K562 (cell line): ENCODE results near the gene RPL15. TPM values are rescaled to one million over a fixed set of nuclear protein-coding genes. Genes with fewer than 3 reads are reported as not detected.

Experiments used
- ARID1B ChIP-seq: fragments of 450-650 bp; IDR thresholded peaks from 2 replicates; pipeline ENCODE4 v1.6.1; 2016; ENCODE audit warnings: antibody characterized with exemption, mild to moderate bottlenecking, inconsistent platforms
- CHD1 ChIP-seq: fragments of 200-600 bp; sonication (generic); IDR thresholded peaks from one replicate; pipeline ENCODE4 v1.6.1; 2012; ENCODE audit warnings: mild to moderate bottlenecking, moderate library complexity, low read length, inconsistent platforms
- E2F3 ChIP-seq: fragments of 250-450 bp; sonication (Bioruptor Pico); IDR thresholded peaks from 2 replicates; pipeline ENCODE4 v1.4.0; 2020; ENCODE audit warnings: mild to moderate bottlenecking
- ELF1 ChIP-seq: fragments of 200-800 bp; sonication (Bioruptor generic); IDR thresholded peaks from 2 replicates; pipeline ENCODE4 v1.6.1; 2016; ENCODE audit warnings: missing genetic modification characterization, missing compliant biosample characterization
- HDAC1 ChIP-seq, 2 experiments: fragments of 450-650 bp; IDR thresholded peaks; 2 replicates each; pipeline ENCODE4 v1.6.1; 2016 to 2017; ENCODE audit warnings: inconsistent platforms in 1 of 2, mild to moderate bottlenecking in 1 of 2, moderate library complexity in 1 of 2
- NCOA1 ChIP-seq: fragments of 450-650 bp; IDR thresholded peaks from 2 replicates; pipeline ENCODE4 v1.6.1; 2016; ENCODE audit warnings: low read depth
- POLR2AphosphoS5 ChIP-seq: IDR thresholded peaks from 2 replicates; pipeline ENCODE4 v1.6.1; 2011; ENCODE audit warnings: mild to moderate bottlenecking, low read depth, low read length, moderate library complexity; ENCODE audit not compliant: control insufficient read depth, insufficient read depth
- POLR2G ChIP-seq: fragments of 200-400 bp; formaldehyde crosslinking; IDR thresholded peaks from 2 replicates; pipeline ENCODE4 v1.6.1; 2017; ENCODE audit warnings: low read depth, mild to moderate bottlenecking, antibody characterized with exemption, low read length, moderate library complexity
- RAD21 ChIP-seq, 2 experiments: fragments of 250-450 bp in 1 of 2; fragments of 450-650 bp in 1 of 2; sonication (Bioruptor Pico) in 1 of 2; formaldehyde crosslinking in 1 of 2; IDR thresholded peaks in 1 of 2; conservative IDR thresholded peaks in 1 of 2; 2 replicates each; pipeline versions ENCODE4 v1.4.0 to v1.8.0; 2020 to 2022; ENCODE audit warnings: mild to moderate bottlenecking in 2 of 2, moderate library complexity in 1 of 2
- SMAD2 ChIP-seq: fragments of 150-350 bp; IDR thresholded peaks from 2 replicates; pipeline ENCODE4 v1.6.1; 2014; ENCODE audit warnings: low read depth, mild to moderate bottlenecking, low read length
- SMARCE1 ChIP-seq: fragments of 450-650 bp; IDR thresholded peaks from 2 replicates; pipeline ENCODE4 v1.7.1; 2016; ENCODE audit warnings: mild to moderate bottlenecking
- ZNF431 ChIP-seq: sonication (generic); formaldehyde crosslinking; IDR thresholded peaks from 2 replicates; pipeline ENCODE4 v1.8.0; 2022; ENCODE audit warnings: mild to moderate bottlenecking, missing genetic modification reagents
- polyA plus RNA-seq, 8 experiments: library from polyadenylated mRNA; depleted of rRNA in 4 of 8; stranded (reverse) in 5 of 8; unstranded in 3 of 8; fragments of >200 nt; fragmentation: Nextera tagmentation in 2 of 8; fragmentation: Illumina TruSeq in 1 of 8; extraction: Ambion mirVana in 2 of 8; extraction: Trizol in 1 of 8; gene quantifications; 2 replicates each; pipeline versions ENCODE4 v1.2.1 to v1.2.3, GENCODE V29; 2011 to 2014; ENCODE audit warnings: inconsistent platforms in 1 of 8, missing spikeins in 1 of 8
- total RNA-seq, 7 experiments: library from RNA; depleted of rRNA in 6 of 7; stranded (reverse); fragments of >200 nt in 6 of 7; fragmentation: Illumina TruSeq in 2 of 7; extraction: Trizol in 2 of 7; gene quantifications; 2 replicates each; pipeline versions ENCODE4 v1.2.1 to v1.2.3, GENCODE V29; 2011 to 2021; ENCODE audit warnings: low replicate concordance in 1 of 7
- TF ChIP-seq, protein P1 (sequence below): sonication (generic); formaldehyde crosslinking; IDR thresholded peaks from 2 replicates; pipeline ENCODE4 v1.8.1; 2023; ENCODE audit warnings: mild to moderate bottlenecking, missing genetic modification reagents
- TF ChIP-seq, protein P2 (sequence below), 2 experiments: fragments of 450-650 bp in 1 of 2; sonication (generic) in 1 of 2; formaldehyde crosslinking in 1 of 2; IDR thresholded peaks; 2 replicates each; pipeline versions ENCODE4 v1.7.1 to v1.9.0; 2016 to 2022; ENCODE audit warnings: inconsistent platforms in 1 of 2, mild to moderate bottlenecking in 1 of 2, missing genetic modification reagents in 1 of 2

The RPL15 gene
- total and polyA plus RNA-seq, 9 of the 15 experiments (the other 6 are each of a cell fraction or from before 2014, with no cell fraction given): 2,393 to 8,850 (median 3,928) TPM

DNA sequence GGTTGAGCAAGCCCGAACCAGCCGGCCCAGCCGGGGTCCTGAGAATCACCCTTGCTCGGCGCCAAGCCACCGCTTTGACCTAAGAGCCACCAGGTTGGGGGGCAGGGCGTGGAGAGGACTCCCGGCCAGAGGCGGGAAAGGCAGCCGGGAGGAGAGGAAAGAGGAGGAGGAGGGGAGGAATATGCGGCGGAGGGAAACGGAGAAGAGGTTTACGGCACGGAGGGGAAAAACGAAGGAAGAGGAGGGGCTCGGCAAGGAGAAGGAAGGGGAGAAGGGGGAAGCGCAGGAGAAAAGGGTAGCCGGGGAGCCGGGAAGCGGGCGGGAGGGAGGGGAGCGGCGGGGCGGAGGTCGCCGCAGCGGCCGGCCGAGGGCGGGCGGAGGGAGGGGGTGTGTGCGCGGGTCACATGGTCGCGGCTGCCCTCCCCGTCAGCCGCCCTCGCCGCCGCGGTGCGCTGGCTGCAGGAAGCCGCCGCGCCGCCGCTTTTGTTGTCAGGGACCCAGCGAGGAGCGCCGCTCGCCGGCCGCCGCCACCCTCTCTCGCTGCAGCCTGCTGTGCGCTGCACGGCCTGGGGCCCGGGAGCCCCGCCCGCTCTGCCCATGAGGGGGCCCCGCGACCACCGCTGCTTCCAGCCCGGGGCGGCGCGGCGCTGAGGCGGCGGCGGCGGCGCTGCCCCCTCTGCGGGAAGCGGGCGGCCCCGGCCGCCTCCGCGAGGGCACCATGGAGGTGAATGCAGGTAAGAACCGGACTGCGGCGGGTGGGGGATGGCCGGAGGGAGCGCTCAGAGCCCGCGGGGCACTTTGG is 28.1 kb downstream of the RPL15 start, which contains the start of gene NR1D2 (continued):
- TF ChIP-seq HDAC1 (IDR thresholded peaks at IDR 0.05) (peak in 1 of 2 experiments; percentile 94; a peak in 2 of 4 replicates), ZNF431 (CRISPR knock-in tag) (no peak), SMARCE1 (peak; percentile 76), POLR2G (peak; percentile 77), SMAD2 (no peak), E2F3 (CRISPR knock-in tag) (peak; percentile 60; the same call in 1 of the 2 replicates), CHD1 (peak; percentile 68), RAD21 (CRISPR knock-in tag; conservative IDR thresholded peaks at IDR 0.05 in 1 of 2, IDR thresholded peaks at IDR 0.05 in 1 of 2) (peak in 1 of 2 experiments; percentile 56; a peak in 3 of 4 replicates), POLR2AphosphoS5 (peak; percentile 59; the same call in 1 of the 2 replicates), ARID1B (peak; percentile 53; the same call in 1 of the 2 replicates), NCOA1 (peak; percentile 50; the same call in 1 of the 2 replicates), ELF1 (tag) (peak; percentile 57; the same call in 1 of the 2 replicates)
- TF ChIP-seq, protein P1, sequence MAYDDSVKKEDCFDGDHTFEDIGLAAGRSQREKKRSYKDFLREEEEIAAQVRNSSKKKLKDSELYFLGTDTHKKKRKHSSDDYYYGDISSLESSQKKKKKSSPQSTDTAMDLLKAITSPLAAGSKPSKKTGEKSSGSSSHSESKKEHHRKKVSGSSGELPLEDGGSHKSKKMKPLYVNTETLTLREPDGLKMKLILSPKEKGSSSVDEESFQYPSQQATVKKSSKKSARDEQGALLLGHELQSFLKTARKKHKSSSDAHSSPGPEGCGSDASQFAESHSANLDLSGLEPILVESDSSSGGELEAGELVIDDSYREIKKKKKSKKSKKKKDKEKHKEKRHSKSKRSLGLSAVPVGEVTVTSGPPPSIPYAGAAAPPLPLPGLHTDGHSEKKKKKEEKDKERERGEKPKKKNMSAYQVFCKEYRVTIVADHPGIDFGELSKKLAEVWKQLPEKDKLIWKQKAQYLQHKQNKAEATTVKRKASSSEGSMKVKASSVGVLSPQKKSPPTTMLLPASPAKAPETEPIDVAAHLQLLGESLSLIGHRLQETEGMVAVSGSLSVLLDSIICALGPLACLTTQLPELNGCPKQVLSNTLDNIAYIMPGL (CRISPR knock-in tag): 0 out of 2 replicates have a peak, but pooled peaks have one; percentile 3
- TF ChIP-seq, protein P2, sequence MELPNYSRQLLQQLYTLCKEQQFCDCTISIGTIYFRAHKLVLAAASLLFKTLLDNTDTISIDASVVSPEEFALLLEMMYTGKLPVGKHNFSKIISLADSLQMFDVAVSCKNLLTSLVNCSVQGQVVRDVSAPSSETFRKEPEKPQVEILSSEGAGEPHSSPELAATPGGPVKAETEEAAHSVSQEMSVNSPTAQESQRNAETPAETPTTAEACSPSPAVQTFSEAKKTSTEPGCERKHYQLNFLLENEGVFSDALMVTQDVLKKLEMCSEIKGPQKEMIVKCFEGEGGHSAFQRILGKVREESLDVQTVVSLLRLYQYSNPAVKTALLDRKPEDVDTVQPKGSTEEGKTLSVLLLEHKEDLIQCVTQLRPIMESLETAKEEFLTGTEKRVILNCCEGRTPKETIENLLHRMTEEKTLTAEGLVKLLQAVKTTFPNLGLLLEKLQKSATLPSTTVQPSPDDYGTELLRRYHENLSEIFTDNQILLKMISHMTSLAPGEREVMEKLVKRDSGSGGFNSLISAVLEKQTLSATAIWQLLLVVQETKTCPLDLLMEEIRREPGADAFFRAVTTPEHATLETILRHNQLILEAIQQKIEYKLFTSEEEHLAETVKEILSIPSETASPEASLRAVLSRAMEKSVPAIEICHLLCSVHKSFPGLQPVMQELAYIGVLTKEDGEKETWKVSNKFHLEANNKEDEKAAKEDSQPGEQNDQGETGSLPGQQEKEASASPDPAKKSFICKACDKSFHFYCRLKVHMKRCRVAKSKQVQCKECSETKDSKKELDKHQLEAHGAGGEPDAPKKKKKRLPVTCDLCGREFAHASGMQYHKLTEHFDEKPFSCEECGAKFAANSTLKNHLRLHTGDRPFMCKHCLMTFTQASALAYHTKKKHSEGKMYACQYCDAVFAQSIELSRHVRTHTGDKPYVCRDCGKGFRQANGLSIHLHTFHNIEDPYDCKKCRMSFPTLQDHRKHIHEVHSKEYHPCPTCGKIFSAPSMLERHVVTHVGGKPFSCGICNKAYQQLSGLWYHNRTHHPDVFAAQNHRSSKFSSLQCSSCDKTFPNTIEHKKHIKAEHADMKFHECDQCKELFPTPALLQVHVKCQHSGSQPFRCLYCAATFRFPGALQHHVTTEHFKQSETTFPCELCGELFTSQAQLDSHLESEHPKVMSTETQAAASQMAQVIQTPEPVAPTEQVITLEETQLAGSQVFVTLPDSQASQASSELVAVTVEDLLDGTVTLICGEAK (IDR thresholded peaks at IDR 0.05): peak; percentile 63
- TF ChIP-seq, protein P2 (CRISPR knock-in tag; IDR thresholded peaks at IDR 0.05): no peak
